A549 (cell line): ENCODE data around the gene TMEM168. TPM values are rescaled to one million over a fixed set of nuclear protein-coding genes. Genes with fewer than 3 reads are reported as not detected.

ENCODE experiments used
- ATAC-seq, 2 experiments: fragments of 200-7000 bp in 1 of 2; fragments of >200 bp in 1 of 2; cut with Nextera tagmentation in 1 of 2; cut with Tn5 transposase in 1 of 2; 3 replicates each; pipeline versions ENCODE4 v1.8.0 to v1.9.1; 2018 to 2020; ENCODE audit warnings: mild to moderate bottlenecking in 1 of 2, moderate library complexity in 1 of 2
- CTCF ChIA-PET: fragments of 300-600 bp; sonication (Branson Sonifier 250); formaldehyde crosslinking; extraction: SDS; loops from one replicate; lab custom pipeline; 2021; ENCODE audit warnings: antibody characterized with exemption, inconsistent platforms; lab: Yijun Ruan, JAX
- POLR2A ChIA-PET: fragments of 350-600 bp; formaldehyde crosslinking; extraction: SDS; loops from one replicate; lab custom pipeline; 2021; ENCODE audit warnings: antibody characterized with exemption, inconsistent platforms; lab: Yijun Ruan, JAX
- DNase-seq, 2 experiments: peaks; one replicate each; pipeline versions ENCODE4 v3.0.0 to v3.0.0-alpha.2; 2011 to 2016; ENCODE audit warnings: low read depth in 1 of 2, low spot score in 1 of 2
- FAIRE-seq: peaks from 2 replicates; lab custom pipeline; 2011; peaks lifted over from hg19 to GRCh38; lab: Jason Lieb, UNC
- H3K27ac ChIP-seq, 2 experiments: fragments of >200 bp; sonication (Bioruptor Twin); formaldehyde crosslinking; 3 replicates each; pipeline ENCODE4 v1.5.1; 2016 to 2017
- H3K4me1 ChIP-seq: fragments of >200 bp; sonication (Bioruptor Twin); formaldehyde crosslinking; 3 replicates; pipeline ENCODE4 v1.6.1; 2016
- H3K4me2 ChIP-seq: fragments of >200 bp; sonication (Bioruptor Twin); formaldehyde crosslinking; 3 replicates; pipeline ENCODE4 v1.6.1; 2016
- H3K4me3 ChIP-seq: fragments of >200 bp; sonication (Bioruptor Twin); formaldehyde crosslinking; 3 replicates; pipeline ENCODE4 v1.5.1; 2016
- H3K9me3 ChIP-seq: fragments of >200 bp; sonication (Bioruptor Twin); formaldehyde crosslinking; 3 replicates; pipeline ENCODE4 v1.6.1; 2016
- BHLHE40 ChIP-seq: IDR thresholded peaks from 2 replicates; pipeline ENCODE4 v1.6.1; 2012; ENCODE audit warnings: low read depth, low read length, inconsistent platforms
- CBX8 ChIP-seq: fragments of 200-600 bp; sonication (generic); IDR thresholded peaks from 2 replicates; pipeline ENCODE4 v1.6.1; 2016
- CHD2 ChIP-seq: fragments of 150-350 bp; IDR thresholded peaks from 2 replicates; pipeline ENCODE4 v1.6.1; 2014; ENCODE audit warnings: low read length; ENCODE audit not compliant: partially characterized antibody
- CHD4 ChIP-seq: fragments of 200-600 bp; sonication (generic); IDR thresholded peaks from 2 replicates; pipeline ENCODE4 v1.6.1; 2016; ENCODE audit warnings: antibody characterized with exemption, mild to moderate bottlenecking, borderline replicate concordance
- EHF ChIP-seq: fragments of 250-450 bp; sonication (Bioruptor Pico); IDR thresholded peaks from 2 replicates; pipeline ENCODE4 v1.5.0; 2020; ENCODE audit warnings: mild to moderate bottlenecking
- FOSB ChIP-seq: fragments of 250-450 bp; sonication (Bioruptor Pico); IDR thresholded peaks from 2 replicates; pipeline ENCODE4 v1.5.0; 2020; ENCODE audit warnings: mild to moderate bottlenecking, moderate library complexity
- FOXS1 ChIP-seq: fragments of 250-450 bp; sonication (Bioruptor Pico); IDR thresholded peaks from 2 replicates; pipeline ENCODE4 v1.5.0; 2020; ENCODE audit warnings: mild to moderate bottlenecking, moderate library complexity
- HOXA7 ChIP-seq: fragments of 250-450 bp; sonication (Bioruptor Pico); IDR thresholded peaks from 2 replicates; pipeline ENCODE4 v1.5.0; 2020; ENCODE audit warnings: mild to moderate bottlenecking, moderate library complexity
- JUN ChIP-seq, 2 experiments: fragments of >200 bp; sonication (Bioruptor Twin); formaldehyde crosslinking; IDR thresholded peaks; 2 replicates in 1 of 2; 3 replicates in 1 of 2; pipeline ENCODE4 v1.6.1; 2016 to 2017
- KDM1A ChIP-seq: fragments of 200-600 bp; sonication (generic); IDR thresholded peaks from 2 replicates; pipeline ENCODE4 v1.6.1; 2016; ENCODE audit warnings: low read depth, mild to moderate bottlenecking
- MAFK ChIP-seq: fragments of 450-650 bp; IDR thresholded peaks from 2 replicates; pipeline ENCODE4 v1.6.1; 2014; ENCODE audit not compliant: partially characterized antibody
- MYC ChIP-seq: IDR thresholded peaks from 2 replicates; pipeline ENCODE4 v1.6.1; 2012; ENCODE audit warnings: mild to moderate bottlenecking, inconsistent platforms, low read length, improper control_type of control experiment, borderline replicate concordance
- NPAS2 ChIP-seq: fragments of 250-450 bp; sonication (Bioruptor Pico); IDR thresholded peaks from 2 replicates; pipeline ENCODE4 v1.8.0; 2022; ENCODE audit warnings: mild to moderate bottlenecking, moderate library complexity, borderline replicate concordance
- PHF8 ChIP-seq: fragments of 200-600 bp; sonication (generic); IDR thresholded peaks from 2 replicates; pipeline ENCODE4 v1.6.1; 2016; ENCODE audit warnings: low read depth, mild to moderate bottlenecking, antibody characterized with exemption, moderate library complexity, borderline replicate concordance
- RAD21 ChIP-seq, 2 experiments: fragments of >200 bp in 1 of 2; sonication (Bioruptor Twin) in 1 of 2; formaldehyde crosslinking in 1 of 2; IDR thresholded peaks in 1 of 2; conservative IDR thresholded peaks in 1 of 2; 2 replicates in 1 of 2; 3 replicates in 1 of 2; pipeline ENCODE4 v1.6.1; 2012 to 2018; ENCODE audit warnings: inconsistent platforms in 1 of 2
- RFX5 ChIP-seq: fragments of 450-650 bp; IDR thresholded peaks from 2 replicates; pipeline ENCODE4 v1.7.1; 2014; ENCODE audit warnings: antibody characterized with exemption, mild to moderate bottlenecking, moderate library complexity
- SREBF2 ChIP-seq: fragments of 450-650 bp; IDR thresholded peaks from 2 replicates; pipeline ENCODE4 v1.6.1; 2014; ENCODE audit warnings: mild to moderate bottlenecking, moderate library complexity
- TFCP2L1 ChIP-seq: fragments of 250-450 bp; sonication (Bioruptor Pico); IDR thresholded peaks from 2 replicates; pipeline ENCODE4 v1.5.0; 2021; ENCODE audit warnings: mild to moderate bottlenecking
- TP53 ChIP-seq: fragments of 250-450 bp; sonication (Bioruptor Pico); IDR thresholded peaks from 2 replicates; pipeline ENCODE4 v1.5.0; 2021; ENCODE audit warnings: mild to moderate bottlenecking, moderate library complexity
- ZFP36 ChIP-seq: fragments of 450-650 bp; IDR thresholded peaks from 2 replicates; pipeline ENCODE4 v1.6.1; 2014; ENCODE audit warnings: borderline replicate concordance; ENCODE audit not compliant: partially characterized antibody
- ZNF302 ChIP-seq: fragments of 250-450 bp; sonication (Bioruptor Pico); IDR thresholded peaks from 2 replicates; pipeline ENCODE4 v1.9.0; 2021; ENCODE audit warnings: inconsistent platforms, mild to moderate bottlenecking, moderate library complexity
- ZSCAN20 ChIP-seq: fragments of 250-450 bp; sonication (Bioruptor Pico); IDR thresholded peaks from 2 replicates; pipeline ENCODE4 v1.8.0; 2022; ENCODE audit warnings: mild to moderate bottlenecking, moderate library complexity
- WGBS: methylation state at CpG from one replicate; pipeline ENCODE4 v1.1.6; 2017; ENCODE audit errors: missing lambda C conversion rate; 5-methylcytosine and 5-hydroxymethylcytosine counted together
- polyA plus RNA-seq, 4 experiments: library from polyadenylated mRNA; depleted of rRNA in 3 of 4; stranded (reverse); fragments of >200 nt; fragmentation: RNase III in 1 of 4; extraction: RNeasy Plus Mini Kit Qiagen cat#74134 plus additional on column Dnase treatment in 1 of 4; gene quantifications; 2 replicates in 3 of 4; 3 replicates in 1 of 4; pipeline ENCODE4 v1.2.3, GENCODE V29; 2011 to 2017
- TF ChIP-seq, protein P1 (sequence below): fragments of 200-600 bp; sonication (generic); IDR thresholded peaks from 2 replicates; pipeline ENCODE4 v1.6.1; 2016; ENCODE audit warnings: antibody characterized with exemption, mild to moderate bottlenecking, moderate library complexity
- TF ChIP-seq, protein P2 (sequence below): fragments of >200 bp; sonication (Bioruptor Twin); formaldehyde crosslinking; IDR thresholded peaks from 3 replicates; pipeline ENCODE4 v1.5.1; 2016
- TF ChIP-seq, protein P3 (sequence below): fragments of 150-350 bp; IDR thresholded peaks from 2 replicates; pipeline ENCODE4 v1.6.1; 2014; ENCODE audit warnings: low read depth, mild to moderate bottlenecking, low read length
- TF ChIP-seq, protein P4 (sequence below): fragments of 250-450 bp; sonication (Bioruptor Pico); IDR thresholded peaks from 2 replicates; pipeline ENCODE4 v1.5.0; 2020; ENCODE audit warnings: low read depth, mild to moderate bottlenecking, moderate library complexity
- TF ChIP-seq, protein P5 (sequence below): fragments of >200 bp; sonication (Bioruptor Twin); formaldehyde crosslinking; IDR thresholded peaks from 2 replicates; pipeline ENCODE4 v1.6.1; 2016

The TMEM168 gene
- polyA plus RNA-seq, 2 of the 4 experiments (the other 2 are of a cell fraction), result 11.4 to 40.0 TPM

DNA sequence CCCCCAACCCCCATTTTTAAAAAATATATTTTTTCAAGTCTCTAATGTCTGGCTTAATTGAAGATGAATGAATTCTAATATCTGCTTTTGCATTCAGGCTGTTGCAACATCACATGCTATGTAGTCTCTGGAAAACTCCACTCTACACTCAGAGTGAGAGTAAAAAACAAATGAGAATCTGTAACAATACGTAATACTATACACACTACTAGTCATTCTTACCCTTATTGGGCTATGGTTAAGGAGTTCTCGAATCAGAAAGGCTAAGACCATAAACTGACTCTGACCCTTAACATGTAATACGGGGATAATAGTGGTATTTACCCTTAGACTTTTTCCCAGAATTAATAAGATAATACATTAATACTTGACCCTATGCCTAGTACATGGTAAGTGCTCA lies 42.9 kb upstream of the TMEM168 start:
- 84% methylated on average over 3 of the region's 3 CpGs for WGBS
- DNase-seq, result no peak
- Histone ChIP-seq H3K4me2 (no peak overlapping the region), H3K27ac (no peak overlapping the region), H3K9me3 (peaks cover 6% of the 10 kb centered on the region; the same call in 1 of the 3 replicates), H3K4me1 (no peaks in the 10 kb centered on the region), H3K4me3 (no peak overlapping the region)
- POLR2A ChIA-PET, result no interaction called here
- FAIRE-seq, result no peak
- CTCF ChIA-PET, result interaction anchor here (1.7 kb wide), 1 partner anchor 34 kb away, joined by 3 read pairs; no protein-coding TSS in a partner anchor
- TF ChIP-seq HOXA7 (CRISPR knock-in tag) (no peak), RAD21 (conservative IDR thresholded peaks at IDR 0.05 in 1 of 2, IDR thresholded peaks at IDR 0.05 in 1 of 2) (no peak), PHF8 (no peak), TFCP2L1 (CRISPR knock-in tag) (no peak), RFX5 (no peak), TP53 (CRISPR knock-in tag) (no peak), KDM1A (no peak), ZSCAN20 (CRISPR knock-in tag) (no peak), NPAS2 (no peak), BHLHE40 (no peak), EHF (CRISPR knock-in tag) (no peak), MAFK (no peak)
- TF ChIP-seq, protein P1, sequence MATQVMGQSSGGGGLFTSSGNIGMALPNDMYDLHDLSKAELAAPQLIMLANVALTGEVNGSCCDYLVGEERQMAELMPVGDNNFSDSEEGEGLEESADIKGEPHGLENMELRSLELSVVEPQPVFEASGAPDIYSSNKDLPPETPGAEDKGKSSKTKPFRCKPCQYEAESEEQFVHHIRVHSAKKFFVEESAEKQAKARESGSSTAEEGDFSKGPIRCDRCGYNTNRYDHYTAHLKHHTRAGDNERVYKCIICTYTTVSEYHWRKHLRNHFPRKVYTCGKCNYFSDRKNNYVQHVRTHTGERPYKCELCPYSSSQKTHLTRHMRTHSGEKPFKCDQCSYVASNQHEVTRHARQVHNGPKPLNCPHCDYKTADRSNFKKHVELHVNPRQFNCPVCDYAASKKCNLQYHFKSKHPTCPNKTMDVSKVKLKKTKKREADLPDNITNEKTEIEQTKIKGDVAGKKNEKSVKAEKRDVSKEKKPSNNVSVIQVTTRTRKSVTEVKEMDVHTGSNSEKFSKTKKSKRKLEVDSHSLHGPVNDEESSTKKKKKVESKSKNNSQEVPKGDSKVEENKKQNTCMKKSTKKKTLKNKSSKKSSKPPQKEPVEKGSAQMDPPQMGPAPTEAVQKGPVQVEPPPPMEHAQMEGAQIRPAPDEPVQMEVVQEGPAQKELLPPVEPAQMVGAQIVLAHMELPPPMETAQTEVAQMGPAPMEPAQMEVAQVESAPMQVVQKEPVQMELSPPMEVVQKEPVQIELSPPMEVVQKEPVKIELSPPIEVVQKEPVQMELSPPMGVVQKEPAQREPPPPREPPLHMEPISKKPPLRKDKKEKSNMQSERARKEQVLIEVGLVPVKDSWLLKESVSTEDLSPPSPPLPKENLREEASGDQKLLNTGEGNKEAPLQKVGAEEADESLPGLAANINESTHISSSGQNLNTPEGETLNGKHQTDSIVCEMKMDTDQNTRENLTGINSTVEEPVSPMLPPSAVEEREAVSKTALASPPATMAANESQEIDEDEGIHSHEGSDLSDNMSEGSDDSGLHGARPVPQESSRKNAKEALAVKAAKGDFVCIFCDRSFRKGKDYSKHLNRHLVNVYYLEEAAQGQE, result no peak
- ATAC-seq, result no peak

DNA sequence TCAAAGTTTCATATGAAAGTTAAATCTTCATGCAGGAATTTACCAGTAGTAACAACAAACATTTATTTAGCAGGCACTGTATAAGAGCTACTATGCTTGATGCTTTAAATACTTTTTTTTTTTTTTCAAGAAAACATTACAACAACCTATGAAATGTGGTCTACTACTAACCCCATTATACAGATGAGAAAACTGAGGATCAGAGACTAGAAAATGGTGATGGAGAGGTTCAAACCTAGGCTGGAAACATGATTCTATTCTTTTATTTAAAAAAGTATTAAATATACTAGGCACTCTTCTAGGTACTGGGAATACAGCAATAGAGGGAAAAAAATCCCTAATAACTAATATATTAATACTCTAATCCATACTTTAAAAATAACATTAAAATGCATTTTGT lies 40.6 kb upstream of the TMEM168 start:
- H3K4me1 ChIP-seq, result no peaks in the 10 kb centered on the region
- no peak overlapping the region for H3K4me3 ChIP-seq
- no peak overlapping the region for H3K27ac ChIP-seq
- TF ChIP-seq JUN (IDR thresholded peaks at IDR 0.05) (no peak), ZFP36 (no peak), ZNF302 (CRISPR knock-in tag) (no peak), FOXS1 (CRISPR knock-in tag) (no peak), CBX8 (no peak), MYC (no peak), CHD4 (no peak)
- DNase-seq (no peak), ATAC-seq (no peak), FAIRE-seq (no peak)
- ChIA-PET POLR2A (no interaction called here), CTCF (no interaction called here)
- no peak overlapping the region for H3K4me2 ChIP-seq
- peaks cover 6% of the 10 kb centered on the region; the same call in 1 of the 3 replicates for H3K9me3 ChIP-seq

DNA sequence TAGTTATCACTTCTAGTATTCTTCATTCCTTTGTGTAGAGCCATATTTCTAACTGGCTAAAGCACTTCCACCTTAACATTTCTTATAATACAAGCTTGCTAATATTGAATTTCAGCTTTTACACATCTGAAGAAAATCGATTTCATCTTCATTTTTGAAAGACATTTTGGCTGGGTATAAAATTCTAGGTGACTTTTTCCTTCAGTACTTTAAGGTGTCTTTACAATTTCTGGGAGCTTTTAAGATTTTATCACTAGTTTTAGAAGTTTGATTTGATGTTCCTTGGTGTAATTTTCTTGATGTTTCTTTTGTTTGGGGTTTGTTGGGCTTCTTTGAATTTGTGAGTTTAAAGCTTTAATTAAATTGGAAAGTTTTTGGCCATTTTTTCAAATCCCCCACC lies 38.5 kb upstream of the TMEM168 start:
- Histone ChIP-seq H3K4me3 (no peak overlapping the region), H3K4me2 (no peak overlapping the region)
- no peak for DNase-seq
- WGBS, result 0% methylated on average over 1 of the region's 1 CpG
- no peak for FAIRE-seq
- CTCF ChIA-PET, result no interaction called here
- TF ChIP-seq ZSCAN20 (CRISPR knock-in tag) (no peak), HOXA7 (CRISPR knock-in tag) (no peak), FOSB (no peak), SREBF2 (no peak), CHD2 (no peak), RFX5 (no peak)
- TF ChIP-seq, protein P2, sequence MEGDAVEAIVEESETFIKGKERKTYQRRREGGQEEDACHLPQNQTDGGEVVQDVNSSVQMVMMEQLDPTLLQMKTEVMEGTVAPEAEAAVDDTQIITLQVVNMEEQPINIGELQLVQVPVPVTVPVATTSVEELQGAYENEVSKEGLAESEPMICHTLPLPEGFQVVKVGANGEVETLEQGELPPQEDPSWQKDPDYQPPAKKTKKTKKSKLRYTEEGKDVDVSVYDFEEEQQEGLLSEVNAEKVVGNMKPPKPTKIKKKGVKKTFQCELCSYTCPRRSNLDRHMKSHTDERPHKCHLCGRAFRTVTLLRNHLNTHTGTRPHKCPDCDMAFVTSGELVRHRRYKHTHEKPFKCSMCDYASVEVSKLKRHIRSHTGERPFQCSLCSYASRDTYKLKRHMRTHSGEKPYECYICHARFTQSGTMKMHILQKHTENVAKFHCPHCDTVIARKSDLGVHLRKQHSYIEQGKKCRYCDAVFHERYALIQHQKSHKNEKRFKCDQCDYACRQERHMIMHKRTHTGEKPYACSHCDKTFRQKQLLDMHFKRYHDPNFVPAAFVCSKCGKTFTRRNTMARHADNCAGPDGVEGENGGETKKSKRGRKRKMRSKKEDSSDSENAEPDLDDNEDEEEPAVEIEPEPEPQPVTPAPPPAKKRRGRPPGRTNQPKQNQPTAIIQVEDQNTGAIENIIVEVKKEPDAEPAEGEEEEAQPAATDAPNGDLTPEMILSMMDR, result no peak
- TF ChIP-seq, protein P3, sequence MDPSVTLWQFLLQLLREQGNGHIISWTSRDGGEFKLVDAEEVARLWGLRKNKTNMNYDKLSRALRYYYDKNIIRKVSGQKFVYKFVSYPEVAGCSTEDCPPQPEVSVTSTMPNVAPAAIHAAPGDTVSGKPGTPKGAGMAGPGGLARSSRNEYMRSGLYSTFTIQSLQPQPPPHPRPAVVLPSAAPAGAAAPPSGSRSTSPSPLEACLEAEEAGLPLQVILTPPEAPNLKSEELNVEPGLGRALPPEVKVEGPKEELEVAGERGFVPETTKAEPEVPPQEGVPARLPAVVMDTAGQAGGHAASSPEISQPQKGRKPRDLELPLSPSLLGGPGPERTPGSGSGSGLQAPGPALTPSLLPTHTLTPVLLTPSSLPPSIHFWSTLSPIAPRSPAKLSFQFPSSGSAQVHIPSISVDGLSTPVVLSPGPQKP, result no peak
- TF ChIP-seq, protein P4, sequence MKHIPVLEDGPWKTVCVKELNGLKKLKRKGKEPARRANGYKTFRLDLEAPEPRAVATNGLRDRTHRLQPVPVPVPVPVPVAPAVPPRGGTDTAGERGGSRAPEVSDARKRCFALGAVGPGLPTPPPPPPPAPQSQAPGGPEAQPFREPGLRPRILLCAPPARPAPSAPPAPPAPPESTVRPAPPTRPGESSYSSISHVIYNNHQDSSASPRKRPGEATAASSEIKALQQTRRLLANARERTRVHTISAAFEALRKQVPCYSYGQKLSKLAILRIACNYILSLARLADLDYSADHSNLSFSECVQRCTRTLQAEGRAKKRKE (CRISPR knock-in tag), result no peak
- TF ChIP-seq, protein P5, sequence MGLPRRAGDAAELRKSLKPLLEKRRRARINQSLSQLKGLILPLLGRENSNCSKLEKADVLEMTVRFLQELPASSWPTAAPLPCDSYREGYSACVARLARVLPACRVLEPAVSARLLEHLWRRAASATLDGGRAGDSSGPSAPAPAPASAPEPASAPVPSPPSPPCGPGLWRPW, result no peak
- TF ChIP-seq, all 56 proteins: peak for 0
- ATAC-seq, result no peak
- peaks cover 6% of the 10 kb centered on the region; the same call in 1 of the 3 replicates for H3K9me3 ChIP-seq
- H3K4me1 ChIP-seq, result no peaks in the 10 kb centered on the region
- POLR2A ChIA-PET, result no interaction called here
- no peak overlapping the region for H3K27ac ChIP-seq
